ENCODE results near the gene RBM10.
A peak's percentile ranks its signal among the peaks of the same experiment; 100 is the strongest.

The RBM10 gene

DNA sequence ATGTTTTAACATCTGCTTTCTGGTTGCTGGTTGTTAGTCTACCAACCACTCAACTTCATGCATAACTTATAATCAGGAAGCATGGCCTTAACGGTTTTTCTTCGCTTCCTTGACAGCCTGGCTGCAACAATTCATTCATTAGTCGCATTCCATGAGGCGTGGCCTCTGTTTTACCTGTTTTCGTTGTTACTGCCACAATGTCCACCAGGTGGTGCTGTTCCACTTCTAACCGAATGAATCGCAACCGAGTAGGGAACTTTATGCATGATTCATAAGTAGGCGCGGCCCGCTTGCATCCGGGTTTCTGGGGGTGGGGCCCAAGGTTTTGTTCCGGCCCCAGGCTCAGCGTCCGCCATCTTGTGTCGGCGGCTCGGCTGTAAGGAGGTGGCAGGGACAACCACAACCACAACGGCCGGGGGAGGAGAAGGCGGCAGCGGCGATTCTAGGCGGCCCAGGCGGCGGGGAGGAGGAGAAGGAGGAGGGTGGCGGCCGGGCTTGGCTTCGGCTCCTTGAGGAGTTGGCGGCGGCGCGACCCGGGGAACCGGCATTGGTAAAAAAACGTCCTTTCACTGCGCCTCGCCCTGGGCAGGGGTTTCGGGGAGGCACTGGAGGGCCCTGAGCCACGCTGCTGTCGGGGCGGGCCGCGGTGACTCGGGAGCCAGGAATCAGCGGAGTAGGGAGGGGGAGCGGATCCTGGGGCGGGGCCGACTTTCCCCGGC is 48.6 kb downstream of the RBM10 start, which contains the start of gene UBA1:
Gene UBA1 (plus strand): TSS at position 355 of the 719 bp plus-strand sequence. CDS start 4,974 bp downstream, outside the sequence.
- CTCF ChIA-PET: interaction anchor here (1.0 to 3.4 kb wide), 4 partner anchors 188 to 329 kb away, joined by 3 to 17 read pairs (median 4); no protein-coding TSS in a partner anchor
- H3K9me3 Mint-ChIP-seq: no peaks in the 10 kb centered on the region
- no peaks in the 10 kb centered on the region for H3K27me3 Mint-ChIP-seq
- peak within 1 kb of the TSS; percentile 97 for H3K4me3 Mint-ChIP-seq
- H3K27ac Mint-ChIP-seq: peak within 1 kb of the TSS; percentile 98
- peak; percentile 94 for DNase-seq
- peaks cover 57% of the 10 kb centered on the region for H3K4me1 Mint-ChIP-seq
- H3K36me3 Mint-ChIP-seq: peaks cover 24% of the 10 kb centered on the region

DNA sequence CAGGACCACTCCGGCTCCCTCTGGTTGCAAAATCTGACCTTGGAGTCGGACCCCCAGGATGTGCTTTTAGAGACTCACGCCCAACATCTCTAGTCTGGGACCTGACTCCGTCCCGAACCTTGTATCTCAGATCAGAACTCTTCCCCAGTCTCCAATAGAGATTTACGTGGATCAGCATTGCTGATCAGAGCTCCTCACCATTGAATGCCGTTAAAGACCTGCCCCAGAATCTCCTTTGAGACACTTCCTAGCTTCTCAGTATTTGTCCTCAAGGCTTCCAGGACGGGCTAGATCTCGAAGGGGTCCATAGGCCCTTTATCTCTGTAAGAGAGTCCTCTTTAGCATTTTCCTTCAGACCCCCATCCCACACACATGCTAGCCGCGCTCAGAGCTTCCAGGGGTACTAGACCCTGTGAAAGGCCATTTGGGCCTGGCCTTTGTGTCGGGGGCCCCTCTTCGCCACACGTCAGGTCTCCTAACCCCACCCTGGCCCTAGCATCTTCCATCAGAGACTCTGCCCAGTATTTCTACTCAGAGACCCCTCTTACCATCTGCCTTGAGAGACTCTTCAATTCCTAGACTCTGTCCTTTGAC is 49.3 kb downstream of the RBM10 start:
- H3K36me3 Mint-ChIP-seq: peaks cover 27% of the 10 kb centered on the region
- peak overlapping the region; percentile 97 for H3K4me3 Mint-ChIP-seq
- peaks cover 57% of the 10 kb centered on the region for H3K4me1 Mint-ChIP-seq
- H3K27me3 Mint-ChIP-seq: no peaks in the 10 kb centered on the region
- H3K27ac Mint-ChIP-seq: peak overlapping the region; percentile 98
- no peaks in the 10 kb centered on the region for H3K9me3 Mint-ChIP-seq
- no peak for DNase-seq
- CTCF ChIA-PET: interaction anchor here (1.0 to 1.5 kb wide), 3 partner anchors 187 to 329 kb away, joined by 3 to 4 read pairs (median 4); no protein-coding TSS in a partner anchor

DNA sequence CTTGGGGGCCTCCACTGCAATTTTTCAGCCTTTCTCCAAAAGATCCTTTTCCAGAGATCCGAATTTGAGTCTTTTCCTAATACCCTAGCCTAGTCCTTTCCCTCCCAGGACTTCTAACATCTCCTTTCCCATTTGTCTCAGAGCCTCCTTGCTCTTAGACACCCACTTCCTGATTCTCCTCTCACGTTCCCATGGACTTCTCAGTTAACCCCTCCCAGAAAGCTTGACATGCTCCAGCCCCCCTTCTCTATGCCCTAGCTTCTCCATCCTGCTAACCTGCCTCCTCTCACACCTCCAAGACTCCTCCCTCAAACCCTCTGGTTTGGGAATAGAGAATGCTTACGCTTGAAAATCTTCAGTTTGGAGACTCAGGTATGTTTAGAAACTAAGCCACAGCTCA is 51.1 kb downstream of the RBM10 start:
- Mint-ChIP-seq H3K27me3 (no peaks in the 10 kb centered on the region), H3K4me1 (peaks cover 51% of the 10 kb centered on the region), H3K4me3 (peak overlapping the region; percentile 97), H3K27ac (peak overlapping the region; percentile 69), H3K36me3 (peaks cover 37% of the 10 kb centered on the region), H3K9me3 (no peaks in the 10 kb centered on the region)
- DNase-seq: no peak
- CTCF ChIA-PET: interaction anchor here (1.4 kb wide), 1 partner anchor 116 kb away, joined by 3 read pairs; no protein-coding TSS in a partner anchor

DNA sequence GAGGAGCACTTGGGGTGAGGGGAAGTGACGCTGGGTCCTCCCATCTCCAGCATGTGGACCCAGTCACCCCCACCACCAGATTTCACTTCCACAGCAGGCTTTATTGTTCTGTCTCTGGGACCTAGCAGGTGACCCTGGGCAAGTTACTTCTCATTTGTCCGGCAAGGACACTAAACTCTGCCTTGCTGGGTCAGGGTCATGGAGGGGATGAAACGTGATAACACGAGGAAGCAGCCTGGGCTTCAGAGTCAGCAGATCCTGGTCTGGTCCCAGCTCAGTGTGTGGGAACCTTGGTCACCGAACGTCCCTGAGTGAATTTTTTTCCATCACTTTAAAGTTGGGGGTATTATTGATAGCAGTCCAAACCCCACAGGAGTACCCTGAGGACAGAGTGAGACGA is 52.5 kb downstream of the RBM10 start:
- H3K4me1 Mint-ChIP-seq: peaks cover 47% of the 10 kb centered on the region
- H3K9me3 Mint-ChIP-seq: no peaks in the 10 kb centered on the region
- no peak overlapping the region for H3K27ac Mint-ChIP-seq
- no peaks in the 10 kb centered on the region for H3K27me3 Mint-ChIP-seq
- no peak overlapping the region for H3K4me3 Mint-ChIP-seq
- CTCF ChIA-PET: no interaction called here
- H3K36me3 Mint-ChIP-seq: peaks cover 52% of the 10 kb centered on the region
- no peak for DNase-seq

DNA sequence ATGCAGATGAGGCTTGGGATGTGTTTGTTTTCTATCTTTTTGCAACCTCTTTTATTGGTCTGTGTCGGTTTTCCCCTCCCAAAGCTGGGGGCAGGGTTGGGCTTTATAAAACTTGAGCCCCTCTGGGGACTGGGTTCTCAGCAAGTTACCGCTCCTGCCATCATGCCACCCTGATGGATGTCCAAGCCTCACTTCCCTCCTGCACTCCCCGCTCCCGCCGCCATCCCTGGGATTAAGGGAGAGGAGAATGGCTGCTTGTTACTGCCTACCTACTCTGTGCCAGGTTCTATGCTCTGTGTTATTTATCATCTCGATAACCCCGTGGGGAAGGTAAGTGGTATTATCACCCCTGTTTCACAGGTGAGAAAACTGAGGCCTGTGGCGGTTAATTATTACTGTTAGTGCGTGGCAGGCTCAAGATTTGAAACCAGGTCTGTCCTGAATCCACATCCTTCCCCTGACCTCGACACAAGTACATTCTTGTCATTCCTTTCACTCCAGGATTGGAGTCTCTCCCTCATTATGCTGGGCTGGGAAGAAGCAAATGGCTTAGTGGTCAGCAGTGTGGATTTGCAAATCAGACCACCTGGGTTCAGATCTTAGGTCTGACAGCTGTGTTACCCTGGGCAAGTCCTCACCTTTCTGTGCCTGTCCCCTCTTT is 53.1 kb downstream of the RBM10 start:
- Mint-ChIP-seq H3K27me3 (no peaks in the 10 kb centered on the region), H3K27ac (no peak overlapping the region), H3K9me3 (no peaks in the 10 kb centered on the region), H3K4me1 (peaks cover 41% of the 10 kb centered on the region), H3K4me3 (no peak overlapping the region), H3K36me3 (peaks cover 51% of the 10 kb centered on the region)
- CTCF ChIA-PET: no interaction called here
- DNase-seq: no peak

DNA sequence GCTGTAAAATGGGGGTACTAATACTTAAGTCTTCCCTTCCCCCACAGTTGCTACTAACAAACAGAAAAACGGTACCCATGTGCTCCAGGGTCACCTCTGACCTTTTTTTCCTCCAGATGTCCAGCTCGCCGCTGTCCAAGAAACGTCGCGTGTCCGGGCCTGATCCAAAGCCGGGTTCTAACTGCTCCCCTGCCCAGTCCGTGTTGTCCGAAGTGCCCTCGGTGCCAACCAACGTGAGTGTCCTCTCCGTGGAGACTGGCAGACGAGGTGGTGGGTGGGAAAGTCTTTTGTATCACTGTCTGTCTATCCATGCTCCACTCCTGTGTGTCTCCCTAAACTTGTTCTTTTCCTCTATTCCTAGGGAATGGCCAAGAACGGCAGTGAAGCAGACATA is 53.7 kb downstream of the RBM10 start:
- Mint-ChIP-seq H3K27ac (no peak overlapping the region), H3K4me3 (no peak overlapping the region), H3K27me3 (no peaks in the 10 kb centered on the region), H3K9me3 (no peaks in the 10 kb centered on the region), H3K4me1 (peaks cover 37% of the 10 kb centered on the region), H3K36me3 (peaks cover 53% of the 10 kb centered on the region)
- no peak for DNase-seq
- CTCF ChIA-PET: no interaction called here

DNA sequence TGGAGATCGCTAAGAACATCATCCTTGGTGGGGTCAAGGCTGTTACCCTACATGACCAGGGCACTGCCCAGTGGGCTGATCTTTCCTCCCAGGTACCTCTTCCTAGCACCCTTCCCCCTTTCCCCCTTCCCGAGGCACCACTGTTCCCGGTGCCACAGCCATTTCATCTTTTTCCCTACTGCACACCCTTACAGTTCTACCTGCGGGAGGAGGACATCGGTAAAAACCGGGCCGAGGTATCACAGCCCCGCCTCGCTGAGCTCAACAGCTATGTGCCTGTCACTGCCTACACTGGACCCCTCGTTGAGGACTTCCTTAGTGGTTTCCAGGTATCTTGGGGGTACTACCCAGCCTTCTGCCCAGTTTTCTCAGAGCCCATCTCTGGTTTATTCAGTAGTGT is 54.3 kb downstream of the RBM10 start:
- CTCF ChIA-PET: no interaction called here
- H3K36me3 Mint-ChIP-seq: peaks cover 53% of the 10 kb centered on the region

DNA sequence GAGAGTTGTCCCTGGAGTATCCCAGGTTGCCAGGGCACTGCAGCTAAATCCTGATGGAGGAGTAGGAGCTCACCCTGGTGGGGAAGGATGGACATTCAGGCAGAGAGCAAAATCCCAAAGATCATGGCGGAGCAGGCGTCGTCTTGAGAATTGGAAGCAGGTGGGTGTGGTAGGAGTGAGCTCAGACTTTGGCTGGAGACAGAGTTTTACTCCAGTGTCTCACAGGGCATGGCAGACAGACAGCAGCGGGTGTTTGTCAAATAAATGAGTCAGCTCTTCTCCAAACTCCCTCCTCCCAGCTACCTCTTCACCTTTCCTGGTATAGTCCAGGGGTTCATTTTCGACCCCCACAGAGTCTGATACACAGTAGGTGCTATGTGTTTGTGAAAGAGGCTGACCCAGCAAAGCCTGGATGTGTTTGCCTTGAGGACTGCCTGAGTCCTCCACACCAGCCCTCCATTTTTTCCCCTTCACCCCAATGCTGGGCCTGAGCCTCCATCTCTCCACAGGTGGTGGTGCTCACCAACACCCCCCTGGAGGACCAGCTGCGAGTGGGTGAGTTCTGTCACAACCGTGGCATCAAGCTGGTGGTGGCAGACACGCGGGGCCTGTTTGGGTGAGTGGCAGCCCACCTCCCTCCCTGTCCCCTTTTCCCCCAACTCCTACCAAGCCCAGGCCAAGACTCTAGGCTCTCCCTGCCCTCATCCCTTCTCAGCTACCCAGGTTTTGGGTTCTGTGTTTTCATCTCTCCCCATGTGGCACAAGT is 55.5 kb downstream of the RBM10 start:
- CTCF ChIA-PET: no interaction called here
- H3K27ac Mint-ChIP-seq: no peak overlapping the region
- DNase-seq: no peak

More for the DNA sequence above, 54.3 kb downstream of the RBM10 start:
- Mint-ChIP-seq H3K4me1 (peaks cover 37% of the 10 kb centered on the region), H3K27me3 (no peaks in the 10 kb centered on the region), H3K27ac (no peak overlapping the region), H3K4me3 (no peak overlapping the region), H3K9me3 (no peaks in the 10 kb centered on the region)
- DNase-seq: no peak

DNA sequence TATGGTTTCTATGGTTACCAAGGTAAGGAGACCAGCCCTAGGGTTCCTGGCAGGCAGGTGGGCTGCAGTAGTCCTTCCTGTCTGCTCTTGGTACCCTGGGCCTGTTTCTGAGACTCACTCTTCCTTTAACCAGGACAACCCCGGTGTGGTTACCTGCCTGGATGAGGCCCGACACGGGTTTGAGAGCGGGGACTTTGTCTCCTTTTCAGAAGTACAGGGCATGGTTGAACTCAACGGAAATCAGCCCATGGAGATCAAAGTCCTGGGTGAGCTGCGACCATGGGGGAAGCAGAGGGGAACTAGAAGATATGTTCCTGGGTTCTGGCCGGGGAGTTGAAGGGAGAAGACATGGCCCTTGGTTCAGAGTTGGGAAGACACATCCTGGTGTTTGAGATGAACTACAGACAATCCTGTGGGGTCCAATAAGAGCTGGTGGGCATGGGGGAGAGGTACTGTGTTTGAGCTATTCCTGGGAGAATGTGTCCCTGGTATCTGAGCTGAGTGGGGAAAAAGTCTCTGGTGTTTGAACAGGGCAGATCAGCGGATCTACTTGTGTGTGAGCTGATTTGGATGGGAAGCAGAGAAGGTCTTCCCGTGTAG is 56.4 kb downstream of the RBM10 start:
- Mint-ChIP-seq H3K27ac (no peak overlapping the region), H3K27me3 (no peaks in the 10 kb centered on the region), H3K9me3 (no peaks in the 10 kb centered on the region), H3K4me1 (peaks cover 17% of the 10 kb centered on the region), H3K4me3 (no peak overlapping the region), H3K36me3 (peaks cover 48% of the 10 kb centered on the region)
- CTCF ChIA-PET: no interaction called here
- DNase-seq: no peak

More for the DNA sequence above, 55.5 kb downstream of the RBM10 start:
- Mint-ChIP-seq H3K36me3 (peaks cover 54% of the 10 kb centered on the region), H3K4me1 (peaks cover 26% of the 10 kb centered on the region), H3K9me3 (no peaks in the 10 kb centered on the region), H3K4me3 (no peak overlapping the region), H3K27me3 (no peaks in the 10 kb centered on the region)

DNA sequence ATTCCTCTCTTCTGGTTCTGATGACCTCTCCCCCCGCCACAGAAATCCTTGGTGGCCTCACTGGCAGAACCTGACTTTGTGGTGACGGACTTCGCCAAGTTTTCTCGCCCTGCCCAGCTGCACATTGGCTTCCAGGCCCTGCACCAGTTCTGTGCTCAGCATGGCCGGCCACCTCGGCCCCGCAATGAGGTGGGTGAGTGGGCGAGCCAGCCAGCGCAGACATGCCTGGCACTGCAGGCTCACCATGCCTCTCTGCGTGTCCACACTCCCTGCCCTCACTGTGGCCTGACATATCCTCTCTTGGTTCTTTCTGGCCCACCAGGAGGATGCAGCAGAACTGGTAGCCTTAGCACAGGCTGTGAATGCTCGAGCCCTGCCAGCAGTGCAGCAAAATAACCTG is 57.3 kb downstream of the RBM10 start:
- Mint-ChIP-seq H3K4me3 (no peak overlapping the region), H3K9me3 (no peaks in the 10 kb centered on the region), H3K27ac (no peak overlapping the region), H3K4me1 (peaks cover 9% of the 10 kb centered on the region), H3K27me3 (no peaks in the 10 kb centered on the region), H3K36me3 (peaks cover 52% of the 10 kb centered on the region)
- DNase-seq: no peak
- CTCF ChIA-PET: no interaction called here

DNA sequence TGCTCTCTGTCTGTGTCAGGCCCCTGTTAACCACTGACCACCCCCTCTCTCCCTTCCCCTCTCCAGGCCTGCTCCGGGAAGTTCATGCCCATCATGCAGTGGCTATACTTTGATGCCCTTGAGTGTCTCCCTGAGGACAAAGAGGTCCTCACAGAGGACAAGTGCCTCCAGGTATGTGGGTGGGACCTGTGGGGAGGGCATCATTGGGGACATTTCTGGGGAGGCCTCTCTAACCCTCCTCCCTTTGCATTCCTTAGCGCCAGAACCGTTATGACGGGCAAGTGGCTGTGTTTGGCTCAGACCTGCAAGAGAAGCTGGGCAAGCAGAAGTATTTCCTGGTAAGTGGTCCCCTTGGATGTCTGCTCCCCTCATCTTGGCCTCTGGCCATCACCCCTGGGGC is 57.9 kb downstream of the RBM10 start:
- Mint-ChIP-seq H3K4me3 (no peak overlapping the region), H3K27me3 (no peaks in the 10 kb centered on the region), H3K36me3 (peaks cover 52% of the 10 kb centered on the region), H3K9me3 (no peaks in the 10 kb centered on the region), H3K4me1 (peaks cover 3% of the 10 kb centered on the region), H3K27ac (no peak overlapping the region)
- no peak for DNase-seq
- CTCF ChIA-PET: no interaction called here

DNA sequence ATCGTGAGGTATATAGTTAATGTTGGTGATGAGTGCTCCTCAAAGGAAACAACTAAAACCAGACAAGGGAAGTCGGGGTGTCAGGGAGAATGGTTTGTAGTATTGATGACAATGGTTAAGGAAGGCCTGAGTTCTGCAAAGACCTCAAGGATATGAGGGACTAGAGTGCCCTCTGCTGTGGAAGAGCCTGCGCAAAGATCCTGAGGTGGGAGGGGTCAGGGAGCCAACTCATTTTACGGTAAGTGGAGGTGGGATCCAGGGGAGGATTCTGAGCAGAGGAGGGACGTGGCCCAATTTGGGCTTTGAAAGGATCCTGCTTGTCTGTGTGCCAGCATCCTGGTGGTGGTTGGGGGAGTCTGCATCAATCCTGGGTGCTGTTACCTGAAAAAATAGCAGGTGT is 59.9 kb downstream of the RBM10 start:
- Mint-ChIP-seq H3K36me3 (peaks cover 45% of the 10 kb centered on the region), H3K4me3 (no peak overlapping the region), H3K9me3 (no peaks in the 10 kb centered on the region), H3K27ac (no peak overlapping the region), H3K4me1 (no peaks in the 10 kb centered on the region), H3K27me3 (no peaks in the 10 kb centered on the region)
- CTCF ChIA-PET: no interaction called here
- DNase-seq: no peak

DNA sequence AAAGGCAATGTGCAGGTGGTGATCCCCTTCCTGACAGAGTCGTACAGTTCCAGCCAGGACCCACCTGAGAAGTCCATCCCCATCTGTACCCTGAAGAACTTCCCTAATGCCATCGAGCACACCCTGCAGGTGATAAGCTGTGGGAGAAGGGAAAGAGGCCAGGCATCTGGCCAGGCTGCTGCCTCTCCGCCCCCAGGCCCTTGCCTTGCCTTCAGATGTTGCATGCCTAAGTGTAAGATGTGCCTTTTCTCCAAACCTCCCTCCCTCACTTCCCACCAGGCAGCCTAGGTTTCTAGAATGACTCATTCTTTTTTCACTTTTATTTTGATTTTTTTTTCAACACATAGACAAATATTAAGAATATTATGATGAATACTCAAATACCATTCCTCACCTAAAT is 61.3 kb downstream of the RBM10 start:
- H3K27me3 Mint-ChIP-seq: no peaks in the 10 kb centered on the region
- H3K36me3 Mint-ChIP-seq: peaks cover 42% of the 10 kb centered on the region
- no peak overlapping the region for H3K27ac Mint-ChIP-seq
- DNase-seq: no peak
- H3K4me1 Mint-ChIP-seq: no peaks in the 10 kb centered on the region
- H3K4me3 Mint-ChIP-seq: no peak overlapping the region
- H3K9me3 Mint-ChIP-seq: no peaks in the 10 kb centered on the region
- CTCF ChIA-PET: interaction anchor here (1.9 kb wide), 1 partner anchor 179 kb away, joined by 4 read pairs; no protein-coding TSS in a partner anchor

DNA sequence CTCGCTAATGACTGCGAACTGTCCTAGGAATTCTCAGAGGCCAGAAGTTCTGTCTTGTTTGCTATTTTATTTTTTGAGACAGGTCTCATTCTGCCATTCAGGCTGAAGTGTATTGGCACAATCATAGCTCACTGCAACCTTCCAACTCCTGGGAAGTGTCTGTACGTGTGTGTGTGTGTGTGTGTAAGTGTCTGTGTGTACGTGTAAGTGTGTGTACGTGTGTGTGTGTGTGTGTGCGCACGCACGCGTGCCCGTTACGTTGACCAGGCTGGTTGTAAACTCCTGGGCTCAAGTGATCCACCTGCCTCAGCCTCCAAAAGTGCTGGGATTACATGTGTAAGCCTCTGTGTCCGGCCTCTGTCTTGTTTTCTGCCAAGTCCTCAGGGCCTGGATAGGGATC is 63.1 kb downstream of the RBM10 start:
- no peaks in the 10 kb centered on the region for H3K27me3 Mint-ChIP-seq
- CTCF ChIA-PET: interaction anchor here (1.9 kb wide), 1 partner anchor 177 kb away, joined by 4 read pairs; no protein-coding TSS in a partner anchor

More for the DNA sequence above, 63.1 kb downstream of the RBM10 start:
- no peaks in the 10 kb centered on the region for H3K4me1 Mint-ChIP-seq
- no peak overlapping the region for H3K4me3 Mint-ChIP-seq
- no peaks in the 10 kb centered on the region for H3K9me3 Mint-ChIP-seq
- H3K27ac Mint-ChIP-seq: no peak overlapping the region
- no peak for DNase-seq
- peaks cover 45% of the 10 kb centered on the region for H3K36me3 Mint-ChIP-seq

Data from activated naive CD4-positive, alpha-beta T cell treated with anti-CD3 and anti-CD28 coated beads, Interleukin-2, amount 10 ng/mL, durations not matched to agents 7 days and 5 days (primary cell).